Ectodermal cell (in vitro differentiated cells): ENCODE results near the gene SYCN.
"Not testable (repeated sequence)": the region's sequence is repeated elsewhere in the genome, so short reads cannot be mapped to it uniquely, and the experiment has no call there.

Experiments
- H3K27ac ChIP-seq: 2 replicates; pipeline ENCODE4 v1.7.0; 2013; ENCODE audit warnings: mild to moderate bottlenecking, low read depth, low read length; ENCODE audit not compliant: insufficient read depth, poor library complexity, severe bottlenecking
- H3K27me3 ChIP-seq: 2 replicates; pipeline ENCODE4 v1.7.0; 2013; ENCODE audit warnings: mild to moderate bottlenecking, low read length; ENCODE audit not compliant: insufficient read depth, control insufficient read depth, poor library complexity, severe bottlenecking
- H3K36me3 ChIP-seq: one replicate; pipeline ENCODE4 v1.7.0; 2013; ENCODE audit warnings: low read length; ENCODE audit not compliant: control insufficient read depth, insufficient read depth
- H3K4me1 ChIP-seq: one replicate; pipeline ENCODE4 v1.7.0; 2013; ENCODE audit warnings: low read length; ENCODE audit not compliant: control insufficient read depth, insufficient read depth
- H3K4me3 ChIP-seq: 2 replicates; pipeline ENCODE4 v1.7.0; 2013; ENCODE audit warnings: low read depth, low read length, control low read depth; ENCODE audit not compliant: insufficient read depth
- H3K9me3 ChIP-seq: 2 replicates; pipeline ENCODE4 v1.7.0; 2013; ENCODE audit warnings: mild to moderate bottlenecking, low read length, moderate library complexity; ENCODE audit not compliant: control insufficient read depth
- WGBS, 2 experiments: methylation state at CpG; one replicate each; pipeline ENCODE4 v1.1.7; 2013; ENCODE audit warnings: missing lambda C conversion rate in 2 of 2; 5-methylcytosine and 5-hydroxymethylcytosine counted together

SYCN gene

DNA sequence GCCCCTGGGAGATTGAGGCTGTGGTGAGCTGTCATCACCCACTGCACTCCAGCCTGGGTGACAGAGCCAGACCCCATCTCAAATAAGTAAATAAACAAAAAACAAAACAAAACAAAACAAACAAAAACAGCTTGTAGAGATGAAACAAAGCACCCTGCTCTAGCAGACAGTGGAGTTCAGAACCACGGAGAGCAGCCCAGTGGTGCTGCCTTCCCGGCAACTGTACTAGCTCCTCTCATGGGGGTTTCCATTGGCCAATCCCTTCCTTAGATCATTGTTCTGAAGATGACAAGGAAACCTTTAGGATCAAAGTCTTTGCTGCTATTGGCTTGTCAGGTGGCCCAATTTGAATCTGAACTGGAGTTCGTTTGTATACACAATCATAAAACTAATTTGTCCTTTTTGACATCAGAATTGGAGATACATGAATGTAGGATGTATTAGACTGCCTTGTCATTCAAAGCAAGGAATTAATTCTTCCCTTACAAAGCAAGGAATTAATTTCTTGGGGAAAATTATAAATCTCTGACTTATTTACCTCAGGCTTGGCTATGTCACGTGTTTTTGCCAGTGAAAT is 19.7 kb upstream of the SYCN start:
- H3K36me3 ChIP-seq: no peaks in the 10 kb centered on the region
- H3K27ac ChIP-seq: no peak overlapping the region
- no peaks in the 10 kb centered on the region for H3K9me3 ChIP-seq
- H3K4me3 ChIP-seq: no peak overlapping the region
- H3K4me1 ChIP-seq: no peaks in the 10 kb centered on the region
- 19 to 26% methylated on average over 4 of the region's 4 CpGs for WGBS, 2 experiments
- peaks cover 18% of the 10 kb centered on the region for H3K27me3 ChIP-seq

DNA sequence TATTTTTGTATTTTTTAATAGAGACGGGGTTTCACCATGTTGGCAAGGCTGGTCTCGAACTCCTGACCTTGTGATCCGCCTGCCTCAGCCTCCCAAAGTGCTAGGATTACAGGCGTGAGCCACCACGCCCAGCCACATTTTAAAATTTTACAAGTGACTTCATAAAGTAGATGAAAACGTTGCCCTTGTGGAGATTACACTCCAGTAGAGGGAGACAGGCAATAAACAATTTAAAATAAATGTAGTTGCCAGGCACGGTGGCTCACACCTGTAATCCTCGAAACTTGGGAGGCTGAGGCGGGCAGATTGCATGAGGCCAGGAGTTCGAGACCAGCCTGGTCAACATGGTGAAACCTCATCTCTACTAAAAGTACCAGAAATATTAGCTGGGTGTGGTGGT is 15.0 kb upstream of the SYCN start:
- 78 to 79% methylated on average over 10 of the region's 10 CpGs for WGBS, 2 experiments
- H3K4me1 ChIP-seq: not testable (repeated sequence)

GRCh38 chr19:39218230-39219007 is 14.4 kb upstream of the SYCN start:
- H3K9me3 ChIP-seq: no peaks in the 10 kb centered on the region
- H3K36me3 ChIP-seq: no peaks in the 10 kb centered on the region
- peaks cover 6% of the 10 kb centered on the region for H3K27me3 ChIP-seq
- no peaks in the 10 kb centered on the region for H3K4me1 ChIP-seq
- 86 to 87% methylated on average over 15 of the region's 15 CpGs for whole genome bisulfite sequencing, 2 experiments
- no peak overlapping the region for H3K4me3 ChIP-seq
- no peak overlapping the region for H3K27ac ChIP-seq

More for the DNA sequence above, 15.0 kb upstream of the SYCN start:
- H3K27me3 ChIP-seq, H3K9me3 ChIP-seq, H3K27ac ChIP-seq, H3K36me3 ChIP-seq, H3K4me3 ChIP-seq: not testable (repeated sequence)

DNA sequence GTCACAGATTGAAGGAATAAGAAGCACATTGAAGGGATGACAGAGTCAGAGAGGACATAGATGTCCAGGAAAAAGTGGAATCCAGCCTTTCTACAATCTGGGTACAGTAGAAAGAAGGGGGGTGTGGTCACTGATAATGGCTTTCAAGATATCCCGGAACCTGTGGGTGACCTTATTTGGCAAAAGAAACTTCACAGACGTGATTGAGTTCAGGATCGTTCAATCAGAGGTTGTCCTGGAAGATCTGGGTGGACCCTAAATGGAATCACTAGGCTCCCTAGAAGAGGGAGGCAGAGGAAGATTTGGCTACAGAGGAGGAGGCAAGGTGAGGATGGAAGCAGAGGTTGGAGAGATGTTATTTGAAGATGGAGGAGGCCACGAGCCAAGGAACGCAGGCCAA is 13.0 kb upstream of the SYCN start:
- Histone ChIP-seq H3K4me1 (no peaks in the 10 kb centered on the region), H3K9me3 (no peaks in the 10 kb centered on the region), H3K4me3 (no peak overlapping the region), H3K27ac (no peak overlapping the region), H3K36me3 (no peaks in the 10 kb centered on the region), H3K27me3 (peaks cover 6% of the 10 kb centered on the region)
- 80% methylated on average over 5 of the region's 5 CpGs for WGBS, 2 experiments

- not testable (repeated sequence) for H3K4me1 ChIP-seq, H3K27me3 ChIP-seq, H3K36me3 ChIP-seq, H3K9me3 ChIP-seq, H3K4me3 ChIP-seq, H3K27ac ChIP-seq
- WGBS, 2 experiments: 80 to 94% methylated on average over 3 of the region's 3 CpGs
These were observed 11.3 kb upstream of the SYCN start for GRCh38 chr19:39215323-39215722.

DNA sequence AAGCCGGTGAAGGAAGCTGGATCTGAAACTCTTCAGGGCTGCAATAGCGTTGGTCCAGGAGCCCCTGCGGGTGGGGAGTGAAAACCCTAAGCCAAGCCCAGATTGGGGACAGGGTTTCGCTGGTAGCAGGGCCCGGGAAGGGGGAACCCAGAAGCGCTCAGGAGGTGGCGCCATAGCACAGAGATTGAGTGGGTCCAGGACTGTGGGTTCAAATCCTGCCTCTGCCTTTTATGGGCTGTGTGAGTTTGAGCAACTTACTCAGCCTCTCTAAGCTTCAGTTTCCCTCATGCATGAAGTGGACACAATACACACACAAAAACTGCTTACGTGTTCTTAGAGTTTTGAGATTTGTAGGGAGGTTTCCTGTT is 8.3 kb upstream of the SYCN start:
- Histone ChIP-seq H3K36me3 (no peaks in the 10 kb centered on the region), H3K9me3 (no peaks in the 10 kb centered on the region), H3K27ac (no peak overlapping the region), H3K4me1 (no peaks in the 10 kb centered on the region), H3K4me3 (no peak overlapping the region), H3K27me3 (peaks cover 3% of the 10 kb centered on the region)
- 13 to 25% methylated on average over 7 to 8 of the region's 8 CpGs for WGBS, 2 experiments

DNA sequence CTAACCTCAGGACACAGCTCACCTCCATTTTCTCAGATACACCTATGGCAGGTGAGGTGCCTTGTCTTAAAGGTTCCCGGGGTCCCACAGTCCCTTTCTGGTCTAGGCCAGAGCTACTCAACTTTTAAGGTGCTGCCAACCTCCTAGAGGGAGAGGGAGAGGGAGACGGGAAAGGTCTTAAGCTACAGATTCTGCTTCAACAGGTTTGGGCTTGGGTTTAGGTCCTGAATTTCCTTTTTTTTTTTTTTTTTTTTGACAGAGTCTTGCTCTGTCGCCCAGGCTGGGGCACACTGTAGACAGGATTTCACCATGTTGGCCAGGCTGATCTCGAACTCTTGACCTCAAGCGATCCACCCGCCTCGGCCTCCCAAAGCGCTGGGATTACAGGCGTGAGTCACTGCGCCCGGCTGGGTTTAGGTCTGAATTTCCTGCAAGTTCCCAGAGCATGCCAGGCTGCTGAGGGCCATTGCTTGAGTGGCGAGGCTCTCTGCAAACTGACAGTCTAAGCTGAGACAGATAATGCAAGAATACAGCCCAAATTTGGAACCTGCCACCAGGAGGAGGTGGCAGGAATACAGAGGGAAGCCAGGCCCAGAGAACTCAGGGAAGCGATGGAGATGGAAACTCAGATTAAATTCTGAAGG is 7.8 kb upstream of the SYCN start:
- 82 to 84% methylated on average over 13 of the region's 13 CpGs for WGBS, 2 experiments

GRCh38 chr19:39209196-39209595 is 5.1 kb upstream of the SYCN start:
- Histone ChIP-seq H3K27me3 (peaks cover 21% of the 10 kb centered on the region), H3K4me3 (no peak overlapping the region), H3K36me3 (no peaks in the 10 kb centered on the region), H3K9me3 (no peaks in the 10 kb centered on the region), H3K27ac (no peak overlapping the region), H3K4me1 (no peaks in the 10 kb centered on the region)
- 87 to 89% methylated on average over 7 of the region's 7 CpGs for WGBS, 2 experiments

More for the DNA sequence above, 7.8 kb upstream of the SYCN start:
- Histone ChIP-seq H3K27me3 (peaks cover 3% of the 10 kb centered on the region), H3K4me1 (no peaks in the 10 kb centered on the region), H3K4me3 (no peak overlapping the region), H3K9me3 (no peaks in the 10 kb centered on the region), H3K27ac (no peak overlapping the region), H3K36me3 (no peaks in the 10 kb centered on the region)

DNA sequence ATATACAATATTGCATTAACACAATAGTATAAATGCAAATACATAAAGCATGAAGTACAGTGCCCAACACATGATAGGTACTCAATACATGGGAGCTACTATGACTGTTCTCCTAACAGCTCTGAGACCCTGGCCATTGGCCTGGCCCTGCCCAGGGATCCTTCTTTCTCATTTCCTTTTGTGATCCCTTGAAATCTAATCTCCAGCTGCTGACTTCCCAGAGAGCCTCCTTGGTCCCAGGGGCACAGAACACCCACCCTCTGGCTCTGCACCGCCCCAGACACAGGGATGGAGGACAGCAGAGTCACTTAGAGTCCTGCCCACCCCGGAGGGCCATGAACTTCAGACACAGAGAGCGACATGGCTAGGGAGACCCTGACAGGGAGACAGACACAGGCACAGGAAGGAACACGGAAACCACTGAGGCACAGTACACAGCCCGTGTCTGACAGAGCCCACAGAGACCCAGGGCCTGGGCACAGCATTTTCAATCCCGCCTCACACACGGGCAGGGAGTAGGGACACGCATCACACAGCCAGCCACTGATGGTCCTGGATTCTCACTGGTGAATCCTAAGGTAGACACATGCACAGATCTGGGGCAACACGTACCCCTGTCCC is 4.2 kb upstream of the SYCN start:
- Histone ChIP-seq H3K27me3 (peaks cover 30% of the 10 kb centered on the region), H3K9me3 (no peaks in the 10 kb centered on the region), H3K27ac (no peak overlapping the region), H3K4me3 (no peak overlapping the region), H3K36me3 (no peaks in the 10 kb centered on the region), H3K4me1 (no peaks in the 10 kb centered on the region)
- 82 to 85% methylated on average over 9 of the region's 9 CpGs for WGBS, 2 experiments

DNA sequence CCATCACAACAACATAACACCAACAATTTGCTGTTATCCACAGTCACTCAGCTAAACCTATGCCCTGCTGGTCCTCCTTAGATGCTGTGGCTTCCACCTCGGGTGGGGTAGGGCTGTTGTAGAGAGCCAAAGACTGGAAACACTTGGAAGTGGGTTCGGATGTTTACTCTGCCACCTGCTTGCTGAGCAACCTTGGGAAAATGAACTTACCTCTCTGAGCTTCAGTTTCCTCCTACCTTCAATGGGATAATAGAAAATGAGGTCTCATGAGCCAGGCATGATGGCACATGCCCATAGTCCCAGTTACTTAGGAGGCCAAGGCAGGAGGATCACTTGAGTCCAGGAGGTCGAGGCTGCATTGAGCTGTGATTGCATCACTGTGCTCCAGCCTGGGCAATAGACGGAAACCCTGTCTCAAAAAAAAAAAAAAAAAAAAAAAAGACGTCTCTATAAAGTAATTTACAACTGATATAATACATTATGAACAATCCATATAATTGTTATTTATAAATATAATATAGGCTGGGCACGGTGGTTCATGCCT is 3.3 kb upstream of the SYCN start:
- Histone ChIP-seq H3K27me3 (peaks cover 38% of the 10 kb centered on the region), H3K4me3 (no peak overlapping the region), H3K36me3 (no peaks in the 10 kb centered on the region), H3K9me3 (no peaks in the 10 kb centered on the region), H3K27ac (no peak overlapping the region), H3K4me1 (no peaks in the 10 kb centered on the region)
- 79 to 84% methylated on average over 4 of the region's 6 CpGs for WGBS, 2 experiments
